GM18526 (cell line): Measurements from ENCODE around the gene DENND2C.
A peak's percentile ranks its signal among the peaks of the same experiment; 100 is the strongest.

Source experiments
- POLR2A ChIP-seq: IDR thresholded peaks from 3 replicates; pipeline ENCODE4 v1.6.1; 2011; ENCODE audit not compliant: insufficient read length; ENCODE audit errors: extremely low read depth

Gene DENND2C

GRCh38 chr1:114587203-114587991, 82.5 kb downstream of the DENND2C start:
- TF ChIP-seq POLR2A = no peak

GRCh38 chr1:114586513-114587047, 83.3 kb downstream of the DENND2C start:
- no peak for TF ChIP-seq POLR2A

GRCh38 chr1:114585231-114585630, 84.6 kb downstream of the DENND2C start:
- no peak for TF ChIP-seq POLR2A

GRCh38 chr1:114581335-114582287, 88.2 kb downstream of the DENND2C start, which contains the start of gene BCAS2:
TSS of gene BCAS2 (minus strand) at chr1:114581615. CDS start at chr1:114581591, 24 bp downstream.
- TF ChIP-seq POLR2A = peak; percentile 96

- TF ChIP-seq POLR2A = no peak
These were observed 95.5 kb downstream of the DENND2C start for GRCh38 chr1:114574365-114574764.

GRCh38 chr1:114564141-114564540, 105.7 kb downstream of the DENND2C start:
- TF ChIP-seq POLR2A = no peak

GRCh38 chr1:114561333-114561732, 108.5 kb downstream of the DENND2C start:
- TF ChIP-seq POLR2A = no peak

GRCh38 chr1:114559356-114559755, 110.5 kb downstream of the DENND2C start:
- TF ChIP-seq POLR2A = no peak

GRCh38 chr1:114558544-114558943, 111.3 kb downstream of the DENND2C start:
- no peak for TF ChIP-seq POLR2A

GRCh38 chr1:114554577-114554976, 115.3 kb downstream of the DENND2C start:
- TF ChIP-seq POLR2A = no peak

- TF ChIP-seq POLR2A = no peak
These were observed 117.7 kb downstream of the DENND2C start for GRCh38 chr1:114552106-114552639.

GRCh38 chr1:114551400-114551799, 118.4 kb downstream of the DENND2C start:
- TF ChIP-seq POLR2A = no peak

- no peak for TF ChIP-seq POLR2A
These were observed 119.5 kb downstream of the DENND2C start for GRCh38 chr1:114550336-114550735.

GRCh38 chr1:114549137-114549536, 120.7 kb downstream of the DENND2C start:
- TF ChIP-seq POLR2A = no peak

- no peak for TF ChIP-seq POLR2A
These were observed 122.8 kb downstream of the DENND2C start for GRCh38 chr1:114547076-114547475.

GRCh38 chr1:114545796-114546195, 124.1 kb downstream of the DENND2C start:
- TF ChIP-seq POLR2A = no peak

GRCh38 chr1:114545315-114545714, 124.5 kb downstream of the DENND2C start:
- TF ChIP-seq POLR2A = no peak
